ENCODE data around the gene TBX15. TPM values are rescaled to one million over a fixed set of nuclear protein-coding genes. Genes with fewer than 3 reads are reported as not detected.

TBX15 gene
- total RNA-seq, 1 donor from 2014 or later, result 0.15 TPM

- DNase-seq, result no peak
- no peak overlapping the region for H3K4me3 ChIP-seq
- no peaks in the 10 kb centered on the region for H3K36me3 ChIP-seq
- peaks cover 100% of the 10 kb centered on the region for H3K27me3 ChIP-seq (ENCODE audit: low read depth)
- peaks cover 12% of the 10 kb centered on the region for H3K4me1 ChIP-seq
- no peak for ATAC-seq
- no peak for TF ChIP-seq CTCF (IDR thresholded peaks at IDR 0.05)
- no peaks in the 10 kb centered on the region for H3K9me3 ChIP-seq
- intact Hi-C loops (cut with DNase I), result no loop called here
- no peak overlapping the region for H3K27ac ChIP-seq
Measured at GRCh38 chr1:118990513-118991152, 2.5 kb upstream of the TBX15 start.

DNA sequence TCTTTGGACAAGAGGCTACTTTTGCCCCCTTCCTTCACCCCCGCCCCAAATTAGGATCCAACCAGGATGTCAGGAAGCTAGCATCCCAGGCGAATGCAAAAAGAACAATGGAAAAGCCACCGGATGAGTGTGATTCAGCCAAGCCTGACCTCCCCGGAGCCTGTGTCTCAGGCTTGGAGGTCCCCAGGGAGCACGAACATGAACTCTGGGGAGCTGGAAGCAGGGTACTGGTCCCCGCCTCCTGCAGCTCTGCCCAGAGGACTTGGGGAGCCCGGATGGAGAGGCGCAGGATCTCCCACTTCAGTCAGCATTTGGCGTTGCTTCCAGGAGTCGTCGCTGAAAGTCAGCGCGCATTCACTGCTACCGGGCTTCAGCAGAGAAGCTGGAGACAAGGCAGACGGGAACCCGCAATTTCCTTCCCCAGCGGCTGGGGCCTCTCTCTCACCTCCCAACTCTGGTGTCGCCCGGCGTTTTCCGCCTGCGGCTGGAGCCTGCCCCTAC lies 1.8 kb upstream of the TBX15 start:
- intact Hi-C loops (cut with DNase I), result no loop called here
- DNase-seq, result no peak

GRCh38 chr1:118989006-118989815 lies 1.1 kb upstream of the TBX15 start:
- intact Hi-C loops (cut with DNase I), result no loop called here

More for the DNA sequence above, 1.8 kb upstream of the TBX15 start:
- peaks cover 17% of the 10 kb centered on the region for H3K4me1 ChIP-seq
- H3K9me3 ChIP-seq, result no peaks in the 10 kb centered on the region
- no peak overlapping the region for H3K4me3 ChIP-seq
- peaks cover 100% of the 10 kb centered on the region for H3K27me3 ChIP-seq (ENCODE audit: low read depth)
- no peak overlapping the region for H3K27ac ChIP-seq
- no peak for TF ChIP-seq CTCF (IDR thresholded peaks at IDR 0.05)
- no peak for ATAC-seq
- H3K36me3 ChIP-seq, result no peaks in the 10 kb centered on the region

GRCh38 chr1:118987468-118988185 lies 516 bp downstream of the TBX15 start:
- no peak overlapping the region for H3K27ac ChIP-seq
- H3K9me3 ChIP-seq, result no peaks in the 10 kb centered on the region
- H3K36me3 ChIP-seq, result no peaks in the 10 kb centered on the region
- ATAC-seq, result peak; percentile 20 to 43
- no peak for DNase-seq
- intact Hi-C loops (cut with DNase I), result no loop called here
- TF ChIP-seq CTCF (IDR thresholded peaks at IDR 0.05), result no peak
- peaks cover 28% of the 10 kb centered on the region for H3K4me1 ChIP-seq
- H3K27me3 ChIP-seq (ENCODE audit: low read depth), result peaks cover 100% of the 10 kb centered on the region
- peak overlapping the region; percentile 45 for H3K4me3 ChIP-seq

More at GRCh38 chr1:118989006-118989815, 1.1 kb upstream of the TBX15 start:
- H3K27me3 ChIP-seq (ENCODE audit: low read depth), result peaks cover 100% of the 10 kb centered on the region
- no peak for TF ChIP-seq CTCF (IDR thresholded peaks at IDR 0.05)
- H3K27ac ChIP-seq, result no peak overlapping the region
- no peak overlapping the region for H3K4me3 ChIP-seq
- no peak for DNase-seq
- no peaks in the 10 kb centered on the region for H3K9me3 ChIP-seq
- ATAC-seq, result no peak
- no peaks in the 10 kb centered on the region for H3K36me3 ChIP-seq
- peaks cover 24% of the 10 kb centered on the region for H3K4me1 ChIP-seq

Measured in lower lobe of right lung (tissue), 2 donors.